ENCODE measurements around the gene P2RY11.

Gene P2RY11

GRCh38 chr19:10113964-10114650 lies 2.6 kb downstream of the P2RY11 start:
- no peak for DNase-seq

GRCh38 chr19:10114651-10115391 lies 3.3 kb downstream of the P2RY11 start:
- DNase-seq: no peak

- DNase-seq: no peak
Observed at GRCh38 chr19:10115392-10116084, 4.0 kb downstream of the P2RY11 start.

- no peak for DNase-seq
Observed at GRCh38 chr19:10116085-10116865, 4.8 kb downstream of the P2RY11 start.

- no peak for DNase-seq
Observed at GRCh38 chr19:10116866-10117616, 5.5 kb downstream of the P2RY11 start.

- no peak for DNase-seq
Observed at GRCh38 chr19:10118960-10119359, 7.5 kb downstream of the P2RY11 start.

- no peak for DNase-seq
Observed at GRCh38 chr19:10120538-10121189, 9.2 kb downstream of the P2RY11 start.

GRCh38 chr19:10122045-10122444 lies 10.6 kb downstream of the P2RY11 start:
- DNase-seq: no peak

GRCh38 chr19:10124429-10124828 lies 12.9 kb downstream of the P2RY11 start:
- DNase-seq: no peak

GRCh38 chr19:10126213-10126639 lies 14.7 kb downstream of the P2RY11 start:
- DNase-seq: no peak

- no peak for DNase-seq
Observed at GRCh38 chr19:10132905-10133304, 21.4 kb downstream of the P2RY11 start.

- no peak for DNase-seq
Observed at GRCh38 chr19:10133596-10133995, 22.1 kb downstream of the P2RY11 start.

- no peak for DNase-seq
Observed at GRCh38 chr19:10134040-10134439, 22.5 kb downstream of the P2RY11 start.

GRCh38 chr19:10135551-10136334 lies 24.2 kb downstream of the P2RY11 start:
- no peak for DNase-seq

- DNase-seq: no peak
Observed at GRCh38 chr19:10136936-10137335, 25.4 kb downstream of the P2RY11 start.

- DNase-seq: no peak
Observed at GRCh38 chr19:10137751-10138682, 26.5 kb downstream of the P2RY11 start.

GRCh38 chr19:10138879-10139795 lies 27.6 kb downstream of the P2RY11 start:
- DNase-seq: no peak

- DNase-seq: no peak
Observed at GRCh38 chr19:10139952-10140351, 28.5 kb downstream of the P2RY11 start.

GRCh38 chr19:10141479-10141878 lies 30.0 kb downstream of the P2RY11 start:
- no peak for DNase-seq

Measured in NCI-H2081 treated with DMSO at 0.1 percent for 48 hours (cell line).